CD14-positive monocyte (primary cell): ENCODE results near the gene EID2. TPM values are rescaled to one million over a fixed set of nuclear protein-coding genes. Genes with fewer than 3 reads are reported as not detected.

ENCODE experiments used
- DNase-seq, 3 donors: peaks; one replicate each; pipeline ENCODE4 v3.0.0-alpha.2; 2011 to 2022
- H2AFZ ChIP-seq: 2 replicates; pipeline ENCODE4 v1.6.0; 2012; ENCODE audit warnings: mild to moderate bottlenecking, low read depth, low read length, inconsistent platforms; ENCODE audit not compliant: insufficient read depth, poor library complexity, severe bottlenecking
- H3K27ac ChIP-seq, 2 donors: 1 replicate in 1 of 2; 2 replicates in 1 of 2; pipeline ENCODE4 v1.5.1; 2012 to 2013; ENCODE audit warnings: low read length in 2 of 2, control low read depth in 1 of 2, inconsistent platforms in 1 of 2, low read depth in 1 of 2, mild to moderate bottlenecking in 1 of 2
- H3K27me3 ChIP-seq, 2 donors: one replicate each; pipeline versions ENCODE4 v1.6.0 to v1.6.1; 2011 to 2013; ENCODE audit warnings: low read length in 2 of 2; ENCODE audit not compliant: control insufficient read depth in 2 of 2, insufficient read depth in 2 of 2
- H3K36me3 ChIP-seq, 2 donors: replicated peaks in 1 of 2; 1 replicate in 1 of 2; 2 replicates in 1 of 2; pipeline versions ENCODE4 v1.5.1 to v1.6.1; 2012 to 2013; ENCODE audit warnings: low read length in 2 of 2, control low read depth in 1 of 2, inconsistent platforms in 1 of 2, mild to moderate bottlenecking in 1 of 2; ENCODE audit not compliant: insufficient read depth in 2 of 2, control insufficient read depth in 1 of 2
- H3K4me1 ChIP-seq, 2 donors: 1 replicate in 1 of 2; 2 replicates in 1 of 2; pipeline versions ENCODE4 v1.5.1 to v1.6.1; 2012 to 2013; ENCODE audit warnings: low read length in 2 of 2, control low read depth in 1 of 2, inconsistent platforms in 1 of 2, mild to moderate bottlenecking in 1 of 2, moderate library complexity in 1 of 2; ENCODE audit not compliant: insufficient read depth in 2 of 2, control insufficient read depth in 1 of 2
- H3K4me2 ChIP-seq: replicated peaks from 2 replicates; pipeline ENCODE3; 2012; ENCODE audit warnings: low read length, moderate library complexity, mild to moderate bottlenecking; ENCODE audit not compliant: poor library complexity, severe bottlenecking; ENCODE audit errors: extremely low read depth
- H3K4me3 ChIP-seq, 3 experiments: fragments of 200-600 bp in 1 of 3; sonication (generic) in 1 of 3; replicated peaks in 1 of 3; 1 replicate in 2 of 3; 2 replicates in 1 of 3; pipeline ENCODE4 v1.5.1; 2011 to 2013; ENCODE audit warnings: low read length in 3 of 3, mild to moderate bottlenecking in 3 of 3, control low read depth in 2 of 3, low read depth in 2 of 3, inconsistent platforms in 1 of 3, moderate library complexity in 1 of 3
- H3K79me2 ChIP-seq: 2 replicates; pipeline ENCODE4 v1.6.0; 2012; ENCODE audit warnings: mild to moderate bottlenecking, control low read depth, inconsistent platforms, low read length, moderate library complexity; ENCODE audit not compliant: insufficient read depth
- H3K9ac ChIP-seq: 2 replicates; pipeline ENCODE4 v1.6.0; 2017; ENCODE audit warnings: low read length, mild to moderate bottlenecking; ENCODE audit not compliant: insufficient read depth, poor library complexity, severe bottlenecking
- H3K9me3 ChIP-seq, 2 donors: replicated peaks in 1 of 2; 1 replicate in 1 of 2; 2 replicates in 1 of 2; pipeline versions ENCODE4 v1.5.1 to v1.6.1; 2012 to 2013; ENCODE audit warnings: low read length in 2 of 2, control low read depth in 1 of 2; ENCODE audit not compliant: control insufficient read depth in 1 of 2, insufficient read depth in 1 of 2
- H4K20me1 ChIP-seq: 2 replicates; pipeline ENCODE4 v1.6.0; 2012; ENCODE audit warnings: mild to moderate bottlenecking, low read length, control low read depth, moderate library complexity; ENCODE audit not compliant: insufficient read depth
- H3K27ac Mint-ChIP-seq, 7 donors: one replicate each; pipeline ENCODE4 v1.8.0; 2020; ENCODE audit warnings: mild to moderate bottlenecking in 7 of 7, mixed read lengths in 7 of 7, moderate library complexity in 6 of 7, inconsistent platforms in 2 of 7
- H3K27me3 Mint-ChIP-seq, 3 donors: one replicate each; pipeline ENCODE4 v1.8.0; 2021 to 2022; ENCODE audit warnings: low read depth in 3 of 3, mild to moderate bottlenecking in 3 of 3, mixed read lengths in 3 of 3, moderate library complexity in 3 of 3, inconsistent platforms in 1 of 3
- H3K36me3 Mint-ChIP-seq, 2 donors: one replicate each; pipeline ENCODE4 v1.8.0; 2020; ENCODE audit warnings: mixed read lengths in 2 of 2, inconsistent platforms in 1 of 2, mild to moderate bottlenecking in 1 of 2
- H3K4me1 Mint-ChIP-seq: one replicate; pipeline ENCODE4 v1.8.0; 2020; ENCODE audit warnings: mild to moderate bottlenecking, mixed read lengths
- H3K4me3 Mint-ChIP-seq, 2 donors: one replicate each; pipeline ENCODE4 v1.8.0; 2020; ENCODE audit warnings: mild to moderate bottlenecking in 2 of 2, mixed read lengths in 2 of 2, moderate library complexity in 1 of 2
- H3K9me3 Mint-ChIP-seq, 7 donors: one replicate each; pipeline ENCODE4 v1.8.0; 2020 to 2022; ENCODE audit warnings: mixed read lengths in 7 of 7, mild to moderate bottlenecking in 6 of 7, moderate library complexity in 6 of 7, inconsistent platforms in 2 of 7
- WGBS: methylation state at CpG from one replicate; pipeline ENCODE4 v1.1.5; 2013; ENCODE audit warnings: missing lambda C conversion rate; ENCODE audit not compliant: insufficient coverage; 5-methylcytosine and 5-hydroxymethylcytosine counted together
- intact Hi-C, 2 donors: fragments of 100-400 bp; cut with micrococcal nuclease; formaldehyde crosslinking; loops; one replicate each; pipeline versions ENCODE4 v1.15.0 to v1.15.1; 2023
- polyA plus RNA-seq, 3 donors: library from polyadenylated mRNA; depleted of rRNA in 1 of 3; unstranded in 2 of 3; stranded (reverse) in 1 of 3; fragments of 300-500 nt in 2 of 3; fragments of >200 nt in 1 of 3; fragmentation: Illumina TruSeq in 2 of 3; gene quantifications; 1 replicate in 2 of 3; 2 replicates in 1 of 3; pipeline ENCODE4 v1.2.3, GENCODE V29; 2012 to 2021
- TF ChIP-seq, protein P1 (sequence below): fragments of 200-600 bp; IDR thresholded peaks from one replicate; pipeline ENCODE4 v1.8.0; 2022; ENCODE audit warnings: antibody characterized with exemption, mild to moderate bottlenecking

EID2 gene
- polyA plus RNA-seq, 3 donors, result 5.8 to 20.4 (median 12.5) TPM

DNA sequence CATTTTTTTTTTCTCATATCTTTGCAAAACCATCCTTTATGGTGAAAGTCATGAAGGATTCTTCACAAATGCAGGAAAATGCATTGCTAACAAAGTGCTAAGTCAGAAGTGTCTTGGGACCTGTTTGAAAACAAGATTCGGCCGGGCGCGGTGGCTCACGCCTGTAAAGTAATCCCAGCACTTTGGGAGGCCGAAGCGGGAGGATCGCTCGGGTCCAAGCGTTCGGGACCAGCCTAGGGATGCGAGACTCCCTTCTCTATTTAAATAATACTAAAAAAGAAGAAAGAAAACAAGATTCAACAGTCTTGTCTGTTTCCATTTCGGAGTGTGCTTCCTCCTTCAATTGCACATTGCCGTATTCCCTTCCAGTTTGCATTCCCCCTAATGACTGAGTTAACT, 8.1 kb downstream of the EID2 start:
- peak overlapping the region; percentile 93 to 95 for H3K4me3 Mint-ChIP-seq
- H3K36me3 ChIP-seq, result no peaks in the 10 kb centered on the region
- H3K27me3 ChIP-seq, result no peaks in the 10 kb centered on the region
- H3K4me3 ChIP-seq, result peak overlapping the region; percentile 68 to 92 (median 77)
- peaks cover 8 to 11% of the 10 kb centered on the region in 2 donors for H3K4me1 ChIP-seq
- peaks cover 0 to 2% (median 0%) of the 10 kb centered on the region in 7 donors for H3K9me3 Mint-ChIP-seq
- intact Hi-C loops, result loop anchor here (5.0 to 10.0 kb wide), 7 partner anchors 50 to 190 kb away; partner anchors contain the start of genes MED29 (in 2 of the 2), PAF1 (in 2 of the 2), RPS16 (in 1 of the 2) and SAMD4B (in 1 of the 2)
- H3K4me2 ChIP-seq, result peak overlapping the region; percentile 87
- H2AFZ ChIP-seq, result peak overlapping the region; percentile 97
- WGBS, result 60% methylated on average over 9 of the region's 14 CpGs
- H3K79me2 ChIP-seq, result peaks cover 15% of the 10 kb centered on the region
- H3K36me3 Mint-ChIP-seq, result peaks cover 2 to 6% of the 10 kb centered on the region in 2 donors
- peaks cover 11% of the 10 kb centered on the region for H3K4me1 Mint-ChIP-seq
- DNase-seq, result no peak
- TF ChIP-seq, protein P1, sequence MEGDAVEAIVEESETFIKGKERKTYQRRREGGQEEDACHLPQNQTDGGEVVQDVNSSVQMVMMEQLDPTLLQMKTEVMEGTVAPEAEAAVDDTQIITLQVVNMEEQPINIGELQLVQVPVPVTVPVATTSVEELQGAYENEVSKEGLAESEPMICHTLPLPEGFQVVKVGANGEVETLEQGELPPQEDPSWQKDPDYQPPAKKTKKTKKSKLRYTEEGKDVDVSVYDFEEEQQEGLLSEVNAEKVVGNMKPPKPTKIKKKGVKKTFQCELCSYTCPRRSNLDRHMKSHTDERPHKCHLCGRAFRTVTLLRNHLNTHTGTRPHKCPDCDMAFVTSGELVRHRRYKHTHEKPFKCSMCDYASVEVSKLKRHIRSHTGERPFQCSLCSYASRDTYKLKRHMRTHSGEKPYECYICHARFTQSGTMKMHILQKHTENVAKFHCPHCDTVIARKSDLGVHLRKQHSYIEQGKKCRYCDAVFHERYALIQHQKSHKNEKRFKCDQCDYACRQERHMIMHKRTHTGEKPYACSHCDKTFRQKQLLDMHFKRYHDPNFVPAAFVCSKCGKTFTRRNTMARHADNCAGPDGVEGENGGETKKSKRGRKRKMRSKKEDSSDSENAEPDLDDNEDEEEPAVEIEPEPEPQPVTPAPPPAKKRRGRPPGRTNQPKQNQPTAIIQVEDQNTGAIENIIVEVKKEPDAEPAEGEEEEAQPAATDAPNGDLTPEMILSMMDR, result no peak
- H4K20me1 ChIP-seq, result no peaks in the 10 kb centered on the region
- H3K27me3 Mint-ChIP-seq, result peaks cover 0 to 2% (median 0%) of the 10 kb centered on the region in 3 donors
- peak overlapping the region; percentile 41 to 84 for H3K27ac ChIP-seq
- no peaks in the 10 kb centered on the region for H3K9me3 ChIP-seq
- peak overlapping the region; percentile 83 for H3K9ac ChIP-seq
- H3K27ac Mint-ChIP-seq, result peak overlapping the region; percentile 60 to 92 (median 83)

DNA sequence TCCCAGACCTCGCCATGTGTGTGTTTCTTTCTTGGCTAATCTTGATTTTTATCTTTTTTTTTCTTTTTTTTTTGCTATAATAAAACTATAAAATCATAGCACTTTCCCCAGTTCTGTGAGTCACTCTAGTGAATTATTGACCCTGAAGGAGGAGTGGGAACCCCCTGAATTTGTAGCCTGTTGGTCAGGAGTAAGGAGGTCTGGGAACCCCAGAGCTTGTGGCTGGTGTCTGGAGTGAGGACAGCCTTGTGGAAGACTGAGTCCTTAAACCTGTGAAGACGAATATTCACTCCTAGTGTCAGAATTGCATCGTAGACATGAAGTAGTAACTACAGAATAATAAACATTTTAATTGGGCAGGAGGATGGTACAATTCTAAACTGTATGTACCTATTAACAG, 14.8 kb downstream of the EID2 start:
- H3K36me3 ChIP-seq, result no peaks in the 10 kb centered on the region
- H3K9me3 Mint-ChIP-seq, result peaks cover 0 to 2% (median 0%) of the 10 kb centered on the region in 7 donors
- TF ChIP-seq, protein P1, result no peak
- H3K4me1 ChIP-seq, result peaks cover 0 to 9% of the 10 kb centered on the region in 2 donors
- H3K4me2 ChIP-seq, result no peak overlapping the region
- no peak overlapping the region for H2AFZ ChIP-seq
- H3K27ac Mint-ChIP-seq, result peak overlapping the region in 3 of 7 donors; percentile 34 to 56 (median 45)
- H3K9me3 ChIP-seq, result no peaks in the 10 kb centered on the region
- H3K9ac ChIP-seq, result no peak overlapping the region
- no peaks in the 10 kb centered on the region for H4K20me1 ChIP-seq
- peaks cover 3 to 6% of the 10 kb centered on the region in 2 donors for H3K36me3 Mint-ChIP-seq
- peaks cover 0 to 5% (median 3%) of the 10 kb centered on the region in 3 donors for H3K27me3 Mint-ChIP-seq
- intact Hi-C loops, result no loop called here
- no peak overlapping the region for H3K27ac ChIP-seq
- H3K27me3 ChIP-seq, result no peaks in the 10 kb centered on the region
- no peak for DNase-seq
- WGBS, result no CpG with 5 or more reads among the region's 3 CpGs
- H3K4me3 ChIP-seq, result no peak overlapping the region
- H3K4me3 Mint-ChIP-seq, result no peak overlapping the region
- peaks cover 7% of the 10 kb centered on the region for H3K4me1 Mint-ChIP-seq
- no peaks in the 10 kb centered on the region for H3K79me2 ChIP-seq
